Stimulated activated naive CD8-positive, alpha-beta T cell treated with anti-CD3 and anti-CD28 coated beads, Interleukin-15, amount 100 ng/mL, for 72 hours (primary cell): ENCODE results near the gene AMBRA1.

ENCODE experiments used
- ATAC-seq: fragments of 150-1000 bp; cut with Tn5 transposase; 2 replicates; pipeline ENCODE4 v1.10.0; 2021; ENCODE audit warnings: mild to moderate bottlenecking, moderate library complexity
- DNase-seq, 2 donors: peaks; one replicate each; pipeline ENCODE4 v3.0.0; 2021 to 2022
- H3K27ac Mint-ChIP-seq, 2 donors: one replicate each; pipeline ENCODE4 v1.8.0; 2022; ENCODE audit warnings: mild to moderate bottlenecking in 2 of 2, mixed read lengths in 2 of 2, moderate library complexity in 2 of 2
- H3K27me3 Mint-ChIP-seq: one replicate; pipeline ENCODE4 v1.8.0; 2022; ENCODE audit warnings: mixed read lengths
- H3K4me1 Mint-ChIP-seq: one replicate; pipeline ENCODE4 v1.8.0; 2022; ENCODE audit warnings: mild to moderate bottlenecking, mixed read lengths
- H3K4me3 Mint-ChIP-seq, 2 donors: one replicate each; pipeline ENCODE4 v1.8.0; 2022; ENCODE audit warnings: mild to moderate bottlenecking in 2 of 2, mixed read lengths in 2 of 2, moderate library complexity in 1 of 2
- H3K9me3 Mint-ChIP-seq, 2 donors: one replicate each; pipeline ENCODE4 v1.8.0; 2022; ENCODE audit warnings: mixed read lengths in 2 of 2

The AMBRA1 gene, protein sequence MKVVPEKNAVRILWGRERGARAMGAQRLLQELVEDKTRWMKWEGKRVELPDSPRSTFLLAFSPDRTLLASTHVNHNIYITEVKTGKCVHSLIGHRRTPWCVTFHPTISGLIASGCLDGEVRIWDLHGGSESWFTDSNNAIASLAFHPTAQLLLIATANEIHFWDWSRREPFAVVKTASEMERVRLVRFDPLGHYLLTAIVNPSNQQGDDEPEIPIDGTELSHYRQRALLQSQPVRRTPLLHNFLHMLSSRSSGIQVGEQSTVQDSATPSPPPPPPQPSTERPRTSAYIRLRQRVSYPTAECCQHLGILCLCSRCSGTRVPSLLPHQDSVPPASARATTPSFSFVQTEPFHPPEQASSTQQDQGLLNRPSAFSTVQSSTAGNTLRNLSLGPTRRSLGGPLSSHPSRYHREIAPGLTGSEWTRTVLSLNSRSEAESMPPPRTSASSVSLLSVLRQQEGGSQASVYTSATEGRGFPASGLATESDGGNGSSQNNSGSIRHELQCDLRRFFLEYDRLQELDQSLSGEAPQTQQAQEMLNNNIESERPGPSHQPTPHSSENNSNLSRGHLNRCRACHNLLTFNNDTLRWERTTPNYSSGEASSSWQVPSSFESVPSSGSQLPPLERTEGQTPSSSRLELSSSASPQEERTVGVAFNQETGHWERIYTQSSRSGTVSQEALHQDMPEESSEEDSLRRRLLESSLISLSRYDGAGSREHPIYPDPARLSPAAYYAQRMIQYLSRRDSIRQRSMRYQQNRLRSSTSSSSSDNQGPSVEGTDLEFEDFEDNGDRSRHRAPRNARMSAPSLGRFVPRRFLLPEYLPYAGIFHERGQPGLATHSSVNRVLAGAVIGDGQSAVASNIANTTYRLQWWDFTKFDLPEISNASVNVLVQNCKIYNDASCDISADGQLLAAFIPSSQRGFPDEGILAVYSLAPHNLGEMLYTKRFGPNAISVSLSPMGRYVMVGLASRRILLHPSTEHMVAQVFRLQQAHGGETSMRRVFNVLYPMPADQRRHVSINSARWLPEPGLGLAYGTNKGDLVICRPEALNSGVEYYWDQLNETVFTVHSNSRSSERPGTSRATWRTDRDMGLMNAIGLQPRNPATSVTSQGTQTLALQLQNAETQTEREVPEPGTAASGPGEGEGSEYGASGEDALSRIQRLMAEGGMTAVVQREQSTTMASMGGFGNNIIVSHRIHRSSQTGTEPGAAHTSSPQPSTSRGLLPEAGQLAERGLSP (N-terminal part only)

DNA sequence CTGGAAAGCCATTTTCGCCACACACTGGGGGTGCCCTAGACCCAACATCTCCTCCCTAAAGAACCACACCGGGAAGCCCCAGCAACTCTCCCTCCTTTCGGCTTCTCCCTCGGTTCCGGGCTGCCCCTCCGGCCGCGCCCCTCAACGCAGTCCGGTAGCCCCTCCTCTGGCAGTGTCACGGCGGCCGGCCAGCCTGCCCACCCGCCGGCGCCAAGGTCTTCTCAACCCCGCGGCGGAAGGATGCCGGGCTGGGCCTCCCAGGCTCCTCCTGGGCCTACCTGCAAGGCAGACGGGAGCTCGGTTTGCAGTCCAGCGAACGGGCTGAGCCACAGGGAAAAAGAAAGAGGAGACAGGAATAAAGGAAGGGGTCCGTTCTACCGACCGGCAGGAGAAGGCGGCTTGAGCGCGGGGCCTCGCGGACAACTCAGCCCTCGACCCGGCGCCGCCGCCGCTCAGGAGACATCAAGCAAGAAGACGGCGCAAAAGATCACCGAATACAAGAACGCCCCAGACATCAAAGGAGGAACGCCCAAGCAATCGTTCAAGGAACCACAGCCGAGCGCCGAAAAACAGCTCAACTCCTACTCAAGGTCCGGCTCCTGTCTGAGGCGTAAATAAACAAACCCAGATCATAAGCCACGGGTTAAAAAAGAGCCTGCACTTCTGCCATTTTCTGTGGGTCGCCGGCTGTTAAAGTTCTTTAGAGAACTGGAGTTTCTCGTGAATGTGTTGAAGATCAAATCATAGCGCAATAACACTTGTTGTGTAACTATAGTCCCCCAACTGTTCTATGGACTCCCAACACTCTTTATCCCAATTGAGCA lies at the start of gene AMBRA1:
AMBRA1 (minus strand) TSS at position 474 of the 824 bp plus-strand sequence. CDS start 45,643 bp downstream, outside the sequence.
- ATAC-seq (peak; percentile 98), DNase-seq (peak; percentile 85 to 91)
- Mint-ChIP-seq H3K9me3 (no peaks in the 10 kb centered on the region), H3K4me3 (peak within 1 kb of the TSS; percentile 89 to 100), H3K4me1 (peaks cover 45% of the 10 kb centered on the region), H3K27me3 (no peaks in the 10 kb centered on the region), H3K27ac (peak within 1 kb of the TSS; percentile 95 to 99)

DNA sequence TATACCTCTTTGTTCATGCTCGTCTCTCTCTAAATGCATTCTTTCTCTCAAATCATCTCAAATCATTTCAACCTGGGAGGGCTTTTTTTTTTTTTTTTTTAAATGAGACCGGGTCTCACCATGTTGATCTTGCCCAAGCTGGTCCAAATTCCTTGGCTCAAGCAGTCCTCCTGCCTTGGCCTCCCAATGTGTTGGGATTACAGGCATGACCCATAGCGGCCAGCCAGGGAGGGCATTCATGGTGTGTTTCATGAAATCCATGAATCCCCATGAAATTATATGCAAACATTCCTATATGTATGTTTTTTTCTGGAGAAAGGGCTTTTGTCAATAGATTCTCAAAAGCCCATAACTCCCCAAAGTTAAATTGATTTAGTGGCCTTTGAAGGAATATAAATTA lies 49.7 kb upstream of the AMBRA1 start:
- H3K27me3 Mint-ChIP-seq = no peaks in the 10 kb centered on the region
- peaks cover 0 to 5% of the 10 kb centered on the region in 2 donors for H3K9me3 Mint-ChIP-seq
- DNase-seq (no peak), ATAC-seq (no peak)
- H3K4me3 Mint-ChIP-seq = no peak overlapping the region
- peaks cover 22% of the 10 kb centered on the region for H3K4me1 Mint-ChIP-seq
- peak overlapping the region in 1 of 2 donors; percentile 79 for H3K27ac Mint-ChIP-seq

DNA sequence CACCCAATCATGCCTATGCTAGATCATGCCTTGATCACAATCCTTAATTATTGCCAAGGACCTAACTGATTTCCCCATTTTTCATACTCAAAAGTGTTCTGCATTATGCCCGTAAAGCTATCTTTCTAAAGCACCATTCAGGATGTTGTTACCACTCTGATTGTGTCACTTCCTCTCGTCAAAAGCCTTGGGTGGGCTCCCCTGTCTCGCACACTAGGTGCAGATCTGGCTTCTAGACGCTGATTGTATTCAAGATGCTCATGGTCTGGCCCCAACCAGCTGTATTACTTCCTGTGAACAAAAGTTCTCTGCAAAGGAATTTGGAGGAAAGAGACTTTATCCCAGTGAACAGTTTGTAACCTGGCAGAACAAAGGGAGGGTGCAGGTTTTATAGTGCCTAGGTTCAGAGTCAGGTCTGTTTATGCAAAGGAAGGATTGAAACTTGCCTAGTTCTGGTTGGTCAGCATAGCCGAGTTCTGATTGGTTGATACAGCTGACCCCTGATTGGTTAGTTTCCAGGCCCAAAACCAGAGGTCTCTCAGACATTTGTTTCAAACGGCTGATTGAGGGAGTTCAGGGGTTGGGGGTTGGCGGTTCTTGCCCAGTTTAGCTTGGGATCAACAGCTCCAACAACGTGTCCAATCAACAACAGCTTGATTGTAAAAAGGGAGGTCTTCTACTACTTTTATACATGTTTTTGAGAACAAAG lies 49.0 kb upstream of the AMBRA1 start:
- no peaks in the 10 kb centered on the region for H3K27me3 Mint-ChIP-seq
- peaks cover 0 to 5% of the 10 kb centered on the region in 2 donors for H3K9me3 Mint-ChIP-seq
- H3K27ac Mint-ChIP-seq = peak overlapping the region in 1 of 2 donors; percentile 38
- DNase-seq = no peak
- ATAC-seq = no peak
- peaks cover 22% of the 10 kb centered on the region for H3K4me1 Mint-ChIP-seq
- H3K4me3 Mint-ChIP-seq = no peak overlapping the region

DNA sequence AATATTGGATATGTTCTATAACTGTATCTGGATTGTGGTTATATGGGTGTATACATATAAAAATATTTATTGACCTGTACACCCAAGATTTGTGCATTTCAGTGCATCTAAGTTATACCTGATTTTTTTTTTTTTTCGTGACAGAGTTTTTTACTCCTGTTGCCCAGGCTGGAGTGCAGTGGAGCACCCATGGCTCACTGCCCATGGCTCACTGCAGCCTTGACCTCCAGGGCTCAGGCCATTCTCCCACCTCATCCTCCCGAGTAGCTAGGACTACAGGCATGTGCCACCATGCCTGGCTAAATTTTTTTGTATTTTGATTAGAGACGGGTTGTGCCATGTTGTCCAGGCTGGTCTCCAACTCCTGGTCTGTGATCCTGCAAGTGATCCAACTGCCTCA lies 47.8 kb upstream of the AMBRA1 start:
- no peak overlapping the region for H3K27ac Mint-ChIP-seq
- peaks cover 0 to 5% of the 10 kb centered on the region in 2 donors for H3K9me3 Mint-ChIP-seq
- ATAC-seq (no peak), DNase-seq (no peak)
- no peak overlapping the region for H3K4me3 Mint-ChIP-seq
- peaks cover 22% of the 10 kb centered on the region for H3K4me1 Mint-ChIP-seq
- no peaks in the 10 kb centered on the region for H3K27me3 Mint-ChIP-seq

DNA sequence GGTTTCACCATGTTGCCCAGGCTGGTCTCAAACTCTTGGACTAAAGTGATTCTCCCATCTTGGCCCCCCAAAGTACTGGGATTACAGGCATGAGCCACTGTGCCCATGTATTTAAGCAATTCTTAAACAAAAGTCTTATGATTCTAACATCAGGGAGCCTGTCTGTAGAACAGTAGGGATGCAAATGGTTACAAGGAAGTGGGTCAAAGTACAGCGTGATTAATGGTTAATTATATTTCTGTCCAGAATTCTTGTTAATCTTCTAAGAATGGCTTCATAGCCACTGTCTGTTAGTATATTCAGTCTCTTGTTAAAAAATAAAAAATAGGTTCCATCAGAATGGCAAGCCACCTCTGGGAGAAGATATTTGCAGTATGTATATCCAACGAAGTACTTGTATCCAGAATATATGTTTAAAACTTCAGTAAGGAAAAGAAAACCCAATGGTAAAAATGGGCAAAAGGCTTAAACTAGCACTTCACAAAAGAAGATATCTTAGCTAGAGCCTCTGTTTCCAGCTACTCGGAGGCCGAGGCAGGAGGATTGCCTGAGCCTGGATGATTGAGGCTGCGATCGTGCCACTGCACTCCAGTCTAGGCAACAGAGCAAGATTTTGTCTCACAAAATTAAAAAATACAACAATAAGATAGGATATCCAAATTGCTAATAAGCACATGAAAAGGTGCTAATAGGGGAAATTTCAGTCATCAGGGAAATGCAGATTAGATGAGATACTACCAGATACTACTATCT lies 46.4 kb upstream of the AMBRA1 start:
- DNase-seq (no peak), ATAC-seq (no peak)
- H3K9me3 Mint-ChIP-seq = peaks cover 0 to 5% of the 10 kb centered on the region in 2 donors
- H3K27ac Mint-ChIP-seq = no peak overlapping the region
- peaks cover 22% of the 10 kb centered on the region for H3K4me1 Mint-ChIP-seq
- H3K27me3 Mint-ChIP-seq = no peaks in the 10 kb centered on the region
- no peak overlapping the region for H3K4me3 Mint-ChIP-seq

DNA sequence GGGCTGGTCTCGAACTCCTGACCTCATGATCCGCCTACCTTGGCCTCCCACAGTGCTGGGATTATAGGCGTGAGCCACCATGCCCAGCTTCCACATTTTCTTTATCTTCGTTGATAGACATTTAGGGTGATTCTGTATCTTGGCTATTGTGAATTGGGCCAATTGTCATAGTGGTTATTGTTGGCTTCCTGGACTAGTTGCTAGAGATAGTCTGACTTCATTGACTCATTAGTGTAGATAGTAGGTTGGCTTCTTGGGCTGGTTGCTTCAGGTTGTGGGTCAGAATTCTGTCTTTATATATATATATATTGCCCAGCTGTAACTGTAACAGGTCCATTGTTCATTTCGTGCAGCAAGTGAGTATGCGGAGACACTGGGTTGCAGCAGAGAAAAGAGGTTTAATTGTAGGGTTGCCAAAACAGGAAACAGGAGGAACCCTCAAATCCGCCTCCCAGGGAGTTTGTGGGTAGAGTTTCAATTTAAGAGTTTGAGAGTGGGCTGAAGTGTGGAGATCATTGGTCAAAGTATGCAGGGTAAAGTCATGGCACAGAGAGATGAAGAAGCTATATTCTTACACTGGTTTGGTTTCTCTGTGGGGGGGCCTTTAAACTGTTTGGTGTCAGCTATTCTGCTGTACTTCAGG lies 45.5 kb upstream of the AMBRA1 start:
- peaks cover 22% of the 10 kb centered on the region for H3K4me1 Mint-ChIP-seq
- no peak overlapping the region for H3K4me3 Mint-ChIP-seq
- DNase-seq = no peak
- H3K27me3 Mint-ChIP-seq = no peaks in the 10 kb centered on the region
- ATAC-seq = no peak
- peak overlapping the region in 1 of 2 donors; percentile 63 for H3K27ac Mint-ChIP-seq
- peaks cover 0 to 5% of the 10 kb centered on the region in 2 donors for H3K9me3 Mint-ChIP-seq

DNA sequence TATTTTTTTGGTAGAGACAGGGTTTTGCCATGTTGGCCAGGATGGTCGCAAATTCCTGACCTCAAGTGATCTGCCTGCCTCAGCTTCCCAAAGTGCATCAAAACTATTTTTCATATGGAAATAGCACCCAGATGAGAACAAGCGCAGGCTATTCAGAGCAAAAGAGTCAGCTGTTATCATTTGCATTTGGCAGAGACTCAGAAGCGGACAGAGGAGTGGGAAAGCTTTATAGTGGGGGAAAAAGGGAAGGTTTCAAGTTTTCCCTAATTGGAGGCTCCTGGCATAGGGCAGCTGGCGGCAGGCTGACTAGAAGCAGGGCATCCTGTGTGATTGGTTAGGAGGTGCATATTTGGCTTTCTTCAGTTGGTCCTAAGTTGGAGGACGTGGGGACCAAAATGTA lies 43.7 kb upstream of the AMBRA1 start:
- Mint-ChIP-seq H3K9me3 (peaks cover 0 to 5% of the 10 kb centered on the region in 2 donors), H3K27ac (no peak overlapping the region), H3K27me3 (no peaks in the 10 kb centered on the region), H3K4me3 (no peak overlapping the region), H3K4me1 (peaks cover 12% of the 10 kb centered on the region)
- no peak for DNase-seq
- ATAC-seq = no peak

DNA sequence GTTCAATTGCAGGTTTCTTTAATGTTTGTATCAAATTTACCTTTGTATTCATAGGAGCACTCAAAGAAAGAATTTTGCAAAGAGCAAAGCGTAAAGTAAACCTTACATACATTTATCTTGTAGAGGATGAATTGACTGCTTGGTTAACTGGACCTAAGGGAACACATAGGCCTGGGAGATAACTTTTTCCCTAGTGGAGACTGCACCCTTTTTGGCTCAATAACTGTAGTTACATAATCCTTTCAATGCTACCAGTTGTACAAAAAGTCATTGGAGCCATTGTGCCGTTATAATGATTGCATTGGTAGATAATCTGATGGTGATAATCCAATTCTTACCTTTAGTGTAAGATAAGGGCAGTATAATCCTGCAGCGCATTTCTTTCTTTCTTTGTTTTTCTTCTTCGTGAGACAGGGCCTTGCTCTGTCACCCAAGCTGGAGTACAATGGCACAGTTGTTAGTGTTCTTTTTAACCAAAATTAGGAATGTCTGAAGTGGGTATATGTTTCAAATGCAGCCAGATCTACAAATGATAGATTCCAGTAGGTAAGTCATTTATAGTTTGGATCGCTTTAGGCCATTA lies 41.8 kb upstream of the AMBRA1 start:
- DNase-seq = no peak
- H3K9me3 Mint-ChIP-seq = peaks cover 0 to 5% of the 10 kb centered on the region in 2 donors
- no peak overlapping the region for H3K4me3 Mint-ChIP-seq
- no peak overlapping the region for H3K27ac Mint-ChIP-seq
- H3K4me1 Mint-ChIP-seq = peaks cover 8% of the 10 kb centered on the region
- ATAC-seq = no peak
- no peaks in the 10 kb centered on the region for H3K27me3 Mint-ChIP-seq

DNA sequence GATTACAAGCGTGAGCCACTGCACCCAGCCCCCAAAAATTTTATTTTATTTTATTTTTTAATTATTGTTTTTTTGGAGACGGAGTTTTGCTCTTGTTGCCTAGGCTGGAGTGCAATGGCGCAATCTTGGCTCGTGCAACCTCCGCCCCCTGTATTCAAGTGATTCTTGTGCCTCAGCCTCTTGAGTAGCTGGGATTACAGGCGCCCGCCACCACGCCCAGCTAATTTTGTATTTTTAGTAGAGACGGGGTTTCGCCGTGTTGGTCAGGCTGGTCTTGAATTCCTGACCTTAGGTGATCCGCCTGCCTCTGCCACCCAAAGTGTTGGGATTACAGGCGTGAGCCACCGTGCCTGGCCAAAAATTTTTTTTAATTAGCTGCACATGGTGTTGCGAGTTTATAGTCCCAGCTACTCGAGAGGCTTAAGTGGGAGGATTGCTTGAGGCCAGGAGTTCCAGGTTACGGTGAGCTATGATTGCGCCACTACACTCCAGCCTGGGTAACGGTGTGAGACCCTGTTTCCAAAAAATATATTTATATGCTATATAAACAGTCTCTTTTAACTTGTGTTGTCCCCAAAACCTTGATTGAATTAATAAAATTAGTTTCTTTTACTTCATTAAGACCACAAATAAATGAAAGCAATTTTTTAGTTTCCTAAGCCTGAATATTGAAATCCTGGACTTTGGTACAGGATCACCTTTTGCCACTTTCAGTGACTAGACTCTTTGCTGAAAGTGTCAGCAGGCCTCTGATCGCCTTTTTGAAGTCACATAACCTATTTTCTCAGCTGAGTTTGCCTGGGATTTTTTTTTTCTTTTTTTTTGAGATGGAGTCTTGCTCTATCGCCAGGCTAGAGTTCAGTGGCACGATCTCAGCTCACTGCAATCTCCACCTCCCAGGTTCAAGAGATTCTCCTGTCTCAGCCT lies 39.7 kb upstream of the AMBRA1 start:
- no peaks in the 10 kb centered on the region for H3K9me3 Mint-ChIP-seq
- no peak for DNase-seq
- no peak for ATAC-seq

DNA sequence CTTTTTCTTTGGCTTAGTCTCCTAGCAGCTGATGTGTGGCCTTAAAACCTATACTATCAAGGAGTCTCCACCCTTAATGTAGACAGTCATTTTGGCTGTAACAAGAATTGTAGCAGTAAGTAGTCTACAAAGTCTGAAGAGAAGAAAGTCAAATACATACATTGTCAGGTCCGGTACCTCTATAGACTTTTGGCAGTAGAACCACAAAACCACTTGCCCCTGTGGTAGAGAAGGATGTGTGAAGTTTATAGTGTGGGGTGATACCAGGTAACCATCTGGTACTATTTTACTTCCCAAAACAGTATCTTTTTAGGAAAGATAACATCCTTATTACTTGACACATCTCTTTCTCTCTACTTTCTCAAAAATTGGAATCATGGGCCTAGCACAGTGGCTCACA lies 38.7 kb upstream of the AMBRA1 start:
- Mint-ChIP-seq H3K4me3 (no peak overlapping the region), H3K4me1 (no peaks in the 10 kb centered on the region), H3K27ac (no peak overlapping the region), H3K27me3 (no peaks in the 10 kb centered on the region), H3K9me3 (no peaks in the 10 kb centered on the region)
- DNase-seq (no peak), ATAC-seq (no peak)

More for the DNA sequence above, 39.7 kb upstream of the AMBRA1 start:
- no peaks in the 10 kb centered on the region for H3K27me3 Mint-ChIP-seq
- H3K27ac Mint-ChIP-seq = no peak overlapping the region
- H3K4me3 Mint-ChIP-seq = no peak overlapping the region
- no peaks in the 10 kb centered on the region for H3K4me1 Mint-ChIP-seq

DNA sequence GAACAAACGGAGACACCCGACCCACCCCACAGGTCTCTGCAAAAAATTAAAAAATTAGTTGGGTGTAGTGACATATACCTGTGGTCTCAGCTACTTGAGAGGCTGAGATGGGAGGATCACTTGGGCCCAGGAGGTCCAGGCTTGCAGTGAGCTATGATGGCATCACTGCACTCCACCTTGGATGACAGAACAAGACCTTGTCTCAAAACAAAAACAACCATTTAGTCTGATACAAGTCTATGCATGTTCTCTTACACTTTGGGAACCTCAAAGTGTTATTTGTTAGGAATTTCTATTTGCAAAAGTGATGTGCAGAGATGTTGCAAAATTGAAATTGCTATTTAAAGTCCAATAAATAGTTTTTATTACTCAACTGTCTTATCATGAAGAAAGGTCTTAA lies 37.9 kb upstream of the AMBRA1 start:
- DNase-seq = no peak
- no peak overlapping the region for H3K27ac Mint-ChIP-seq
- no peak for ATAC-seq
- no peak overlapping the region for H3K4me3 Mint-ChIP-seq
- H3K27me3 Mint-ChIP-seq = no peaks in the 10 kb centered on the region
- no peaks in the 10 kb centered on the region for H3K9me3 Mint-ChIP-seq
- no peaks in the 10 kb centered on the region for H3K4me1 Mint-ChIP-seq

DNA sequence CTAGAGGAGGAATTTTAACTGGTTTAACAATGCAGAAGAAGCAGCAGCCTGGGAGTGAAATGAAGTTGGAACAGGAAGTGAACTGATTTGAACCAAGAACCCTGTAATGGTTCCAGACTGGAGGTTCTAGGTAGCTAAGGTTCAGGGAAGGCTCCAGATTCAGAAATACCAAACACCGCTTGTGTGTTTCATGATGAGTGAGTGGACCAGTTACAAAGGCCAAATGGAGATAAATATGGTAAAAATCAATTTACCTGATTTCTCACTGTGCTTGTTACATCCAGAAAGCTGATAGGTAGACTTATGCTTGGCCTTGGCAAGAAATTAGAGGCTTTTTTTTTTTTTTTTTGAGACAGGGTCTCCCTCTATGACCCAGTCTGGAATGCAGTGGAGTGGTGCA lies 36.4 kb upstream of the AMBRA1 start:
- no peak for DNase-seq
- H3K4me1 Mint-ChIP-seq = no peaks in the 10 kb centered on the region
- H3K9me3 Mint-ChIP-seq = no peaks in the 10 kb centered on the region
- no peak for ATAC-seq
- no peak overlapping the region for H3K4me3 Mint-ChIP-seq
- peak overlapping the region; percentile 19 to 33 for H3K27ac Mint-ChIP-seq
- H3K27me3 Mint-ChIP-seq = no peaks in the 10 kb centered on the region
